CD4-positive, alpha-beta memory T cell (primary cell): Measurements from ENCODE around the gene PPP1R26. TPM values are rescaled to one million over a fixed set of nuclear protein-coding genes. Genes with fewer than 3 reads are reported as not detected.
"Not testable (repeated sequence)": the region's sequence is repeated elsewhere in the genome, so short reads cannot be mapped to it uniquely, and the experiment has no call there.

ENCODE experiments used
- CTCF ChIA-PET: fragments of 350-600 bp; sonication (Branson Sonifier 250); formaldehyde crosslinking; loops from one replicate; lab custom pipeline; 2021; ENCODE audit warnings: inconsistent platforms; ENCODE audit not compliant: partially characterized antibody; lab: Charles Lee
- POLR2A ChIA-PET: fragments of 350-600 bp; sonication (Branson Sonifier 250); formaldehyde crosslinking; loops from one replicate; lab custom pipeline; 2021; ENCODE audit not compliant: partially characterized antibody; lab: Charles Lee
- DNase-seq, 5 donors: peaks; one replicate each; pipeline versions ENCODE4 v3.0.0 to v3.0.0-alpha.2; 2020 to 2022; ENCODE audit warnings: mixed read lengths in 1 of 5
- H3K27ac ChIP-seq: one replicate; pipeline ENCODE4 v1.7.0; 2013; ENCODE audit warnings: low read depth, low read length
- H3K27me3 ChIP-seq: 2 replicates; pipeline ENCODE4 v1.7.0; 2013; ENCODE audit warnings: mild to moderate bottlenecking, low read length, moderate library complexity; ENCODE audit not compliant: insufficient read depth
- H3K36me3 ChIP-seq: 2 replicates; pipeline ENCODE4 v1.7.0; 2013; ENCODE audit warnings: mild to moderate bottlenecking, low read length, moderate library complexity; ENCODE audit not compliant: insufficient read depth
- H3K4me1 ChIP-seq: 2 replicates; pipeline ENCODE4 v1.7.0; 2013; ENCODE audit warnings: mild to moderate bottlenecking, low read length, moderate library complexity; ENCODE audit not compliant: insufficient read depth
- H3K4me3 ChIP-seq, 2 donors: one replicate each; pipeline ENCODE4 v1.7.0; 2013; ENCODE audit warnings: low read length in 2 of 2, mild to moderate bottlenecking in 1 of 2
- H3K9me3 ChIP-seq, 2 donors: one replicate each; pipeline ENCODE4 v1.7.0; 2013; ENCODE audit warnings: low read length in 2 of 2, control low read depth in 1 of 2; ENCODE audit not compliant: control insufficient read depth in 1 of 2
- H3K27ac Mint-ChIP-seq, 7 donors: one replicate each; pipeline ENCODE4 v1.8.0; 2020 to 2021; ENCODE audit warnings: mixed read lengths in 7 of 7, mild to moderate bottlenecking in 6 of 7, inconsistent platforms in 3 of 7, moderate library complexity in 3 of 7
- H3K27me3 Mint-ChIP-seq, 2 donors: one replicate each; pipeline ENCODE4 v1.8.0; 2020 to 2021; ENCODE audit warnings: mixed read lengths in 2 of 2
- H3K36me3 Mint-ChIP-seq, 2 donors: one replicate each; pipeline ENCODE4 v1.8.0; 2020 to 2021; ENCODE audit warnings: mixed read lengths in 2 of 2, inconsistent platforms in 1 of 2, mild to moderate bottlenecking in 1 of 2
- H3K4me1 Mint-ChIP-seq, 4 donors: one replicate each; pipeline ENCODE4 v1.8.0; 2020 to 2021; ENCODE audit warnings: mixed read lengths in 4 of 4, mild to moderate bottlenecking in 1 of 4
- H3K4me3 Mint-ChIP-seq, 8 donors: one replicate each; pipeline ENCODE4 v1.8.0; 2020 to 2021; ENCODE audit warnings: mixed read lengths in 8 of 8, mild to moderate bottlenecking in 7 of 8, moderate library complexity in 6 of 8, inconsistent platforms in 3 of 8
- H3K9me3 Mint-ChIP-seq, 8 donors: one replicate each; pipeline ENCODE4 v1.8.0; 2020 to 2021; ENCODE audit warnings: mixed read lengths in 8 of 8, mild to moderate bottlenecking in 5 of 8, inconsistent platforms in 3 of 8, moderate library complexity in 1 of 8
- intact Hi-C: fragments of 100-400 bp; cut with micrococcal nuclease; formaldehyde crosslinking; loops from one replicate; pipeline ENCODE4 v1.15.1; 2023
- polyA plus RNA-seq, 2 donors: library from polyadenylated mRNA; unstranded; fragments of 300-500 nt; fragmentation: Illumina TruSeq; gene quantifications; one replicate each; pipeline ENCODE4 v1.2.3, GENCODE V29; 2021
- total RNA-seq, 2 experiments: library from RNA; stranded (reverse); gene quantifications; one replicate each; pipeline ENCODE4 v1.2.3, GENCODE V29; 2021

The PPP1R26 gene
- total RNA-seq: 1 to 10 TPM; 1.9 TPM
- polyA plus RNA-seq: under 1 TPM in 1 of 2 donors, not detected in 1; 0.54 TPM

DNA sequence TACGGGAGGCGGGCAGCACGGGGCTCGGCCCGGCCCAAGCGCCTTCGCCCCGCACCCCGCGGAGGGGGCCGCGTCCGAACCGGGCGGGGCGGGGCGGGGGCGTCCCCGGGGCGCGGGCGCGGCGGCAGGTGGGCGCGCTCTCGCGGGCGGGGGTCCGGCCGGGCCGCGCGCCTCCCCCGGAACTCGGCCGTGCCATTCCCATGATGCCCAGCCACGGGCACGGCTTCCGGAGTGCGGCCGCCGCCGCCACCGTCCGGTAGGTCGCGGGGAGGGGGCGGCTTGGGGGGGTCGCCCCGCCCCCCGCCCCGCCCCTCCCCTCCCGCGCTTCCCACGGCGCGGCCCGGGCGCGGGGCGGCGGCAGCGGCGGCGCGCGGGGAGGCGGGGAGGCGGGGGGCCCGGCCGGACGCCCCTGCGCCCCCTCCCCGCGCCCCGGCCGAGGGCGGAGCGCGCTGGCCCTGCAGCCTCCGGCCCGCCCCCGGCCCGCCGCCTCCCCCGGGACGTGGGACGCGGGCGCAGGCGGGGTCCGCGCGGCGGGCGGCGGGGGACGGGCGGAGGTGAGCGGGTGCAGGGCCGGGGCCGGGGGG is at the start of gene PPP1R26:
Gene PPP1R26 (plus strand): TSS at position 314 of the 584 bp plus-strand sequence. CDS start 4,729 bp downstream, outside the sequence.
- Histone ChIP-seq H3K4me3 (peak within 1 kb of the TSS in 1 of 2 donors; percentile 57), H3K27me3 (peaks cover 16% of the 10 kb centered on the region), H3K27ac (no peak within 1 kb of the TSS), H3K4me1 (peaks cover 16% of the 10 kb centered on the region), H3K9me3 (no peaks in the 10 kb centered on the region), H3K36me3 (no peaks in the 10 kb centered on the region)
- ChIA-PET CTCF (interaction anchor here (0.9 to 2.1 kb wide), 2 partner anchors 10 to 25 kb away, joined by 3 to 5 read pairs; no protein-coding TSS in a partner anchor), POLR2A (interaction anchor here (1.3 to 1.5 kb wide), 2 partner anchors 11 to 25 kb away, joined by 5 read pairs; no protein-coding TSS in a partner anchor)
- peak within 1 kb of the TSS in 2 of 7 donors; percentile 36 to 47 for H3K27ac Mint-ChIP-seq
- peaks cover 0 to 1% (median 0%) of the 10 kb centered on the region in 8 donors for H3K9me3 Mint-ChIP-seq
- H3K4me1 Mint-ChIP-seq: peaks cover 0 to 22% (median 14%) of the 10 kb centered on the region in 4 donors
- H3K36me3 Mint-ChIP-seq: peaks cover 0 to 3% of the 10 kb centered on the region in 2 donors
- intact Hi-C loops: no loop called here
- H3K4me3 Mint-ChIP-seq: peak within 1 kb of the TSS; percentile 86 to 93 (median 88)
- peaks cover 18 to 25% of the 10 kb centered on the region in 2 donors for H3K27me3 Mint-ChIP-seq
- DNase-seq: no peak

DNA sequence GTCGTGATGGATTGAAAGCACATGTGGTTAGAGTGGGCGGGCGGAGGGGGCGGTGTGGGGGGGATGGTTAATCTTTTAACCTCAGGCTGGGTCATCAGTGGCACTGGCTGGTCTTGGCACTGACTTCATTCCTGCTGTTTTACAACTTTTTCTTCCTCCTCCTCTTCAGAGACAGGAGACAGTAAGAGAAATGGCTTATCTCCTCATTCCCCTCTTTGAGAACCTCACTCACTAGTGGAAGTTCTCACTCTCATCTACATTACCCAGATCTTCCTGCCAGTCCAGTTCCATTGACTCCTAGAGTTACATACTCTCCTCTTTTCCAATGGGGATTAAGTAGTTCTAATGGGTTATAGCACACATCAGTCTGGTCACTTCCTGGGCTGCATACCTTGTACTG is 42.3 kb upstream of the PPP1R26 start:
- ChIA-PET CTCF (interaction anchor here (1.4 kb wide), 1 partner anchor 39 kb away, joined by 3 read pairs; no protein-coding TSS in a partner anchor), POLR2A (no interaction called here)
- Mint-ChIP-seq H3K36me3 (no peaks in the 10 kb centered on the region), H3K4me1 (no peaks in the 10 kb centered on the region), H3K4me3 (no peak overlapping the region), H3K27ac (no peak overlapping the region), H3K27me3 (peaks cover 7 to 22% of the 10 kb centered on the region in 2 donors), H3K9me3 (peaks cover 1 to 36% (median 24%) of the 10 kb centered on the region in 8 donors)
- Histone ChIP-seq H3K9me3 (no peaks in the 10 kb centered on the region), H3K4me3 (no peak overlapping the region), H3K27me3 (no peaks in the 10 kb centered on the region), H3K36me3 (no peaks in the 10 kb centered on the region), H3K4me1 (no peaks in the 10 kb centered on the region), H3K27ac (no peak overlapping the region)
- intact Hi-C loops: no loop called here
- no peak for DNase-seq

GRCh38 chr9:135437696-135438095 is 41.9 kb upstream of the PPP1R26 start:
- H3K36me3 ChIP-seq, H3K27me3 ChIP-seq, H3K36me3 Mint-ChIP-seq, H3K9me3 ChIP-seq, H3K4me1 Mint-ChIP-seq, H3K27ac ChIP-seq, H3K4me3 ChIP-seq, DNase-seq, H3K4me1 ChIP-seq, H3K4me3 Mint-ChIP-seq, H3K27ac Mint-ChIP-seq, intact Hi-C loops, POLR2A ChIA-PET: not testable (repeated sequence)
- CTCF ChIA-PET: interaction anchor here (1.4 kb wide), 1 partner anchor 39 kb away, joined by 3 read pairs; no protein-coding TSS in a partner anchor
- peaks cover 11 to 26% of the 10 kb centered on the region in 2 donors for H3K27me3 Mint-ChIP-seq
- H3K9me3 Mint-ChIP-seq: peaks cover 1 to 36% (median 24%) of the 10 kb centered on the region in 8 donors

GRCh38 chr9:135438581-135439232 is 40.9 kb upstream of the PPP1R26 start:
- H3K4me1 Mint-ChIP-seq, H3K4me1 ChIP-seq, H3K27ac Mint-ChIP-seq, H3K36me3 Mint-ChIP-seq, H3K36me3 ChIP-seq, intact Hi-C loops, H3K4me3 Mint-ChIP-seq, H3K9me3 ChIP-seq, H3K27ac ChIP-seq, H3K27me3 ChIP-seq, H3K4me3 ChIP-seq, POLR2A ChIA-PET: not testable (repeated sequence)
- DNase-seq: peak in 1 of 5 donors; percentile 11
- H3K9me3 Mint-ChIP-seq: peaks cover 1 to 35% (median 22%) of the 10 kb centered on the region in 8 donors
- peaks cover 11 to 23% of the 10 kb centered on the region in 2 donors for H3K27me3 Mint-ChIP-seq
- CTCF ChIA-PET: interaction anchor here (1.4 kb wide), 1 partner anchor 38 kb away, joined by 3 read pairs; no protein-coding TSS in a partner anchor

GRCh38 chr9:135439514-135439913 is 40.1 kb upstream of the PPP1R26 start:
- H3K4me1 ChIP-seq, H3K36me3 Mint-ChIP-seq, DNase-seq, H3K4me3 Mint-ChIP-seq, H3K4me3 ChIP-seq, H3K27ac Mint-ChIP-seq, intact Hi-C loops, POLR2A ChIA-PET, H3K27ac ChIP-seq, H3K9me3 ChIP-seq, H3K4me1 Mint-ChIP-seq, H3K36me3 ChIP-seq, CTCF ChIA-PET, H3K27me3 ChIP-seq: not testable (repeated sequence)
- Mint-ChIP-seq H3K27me3 (peaks cover 10 to 22% of the 10 kb centered on the region in 2 donors), H3K9me3 (peaks cover 1 to 34% (median 21%) of the 10 kb centered on the region in 8 donors)

DNA sequence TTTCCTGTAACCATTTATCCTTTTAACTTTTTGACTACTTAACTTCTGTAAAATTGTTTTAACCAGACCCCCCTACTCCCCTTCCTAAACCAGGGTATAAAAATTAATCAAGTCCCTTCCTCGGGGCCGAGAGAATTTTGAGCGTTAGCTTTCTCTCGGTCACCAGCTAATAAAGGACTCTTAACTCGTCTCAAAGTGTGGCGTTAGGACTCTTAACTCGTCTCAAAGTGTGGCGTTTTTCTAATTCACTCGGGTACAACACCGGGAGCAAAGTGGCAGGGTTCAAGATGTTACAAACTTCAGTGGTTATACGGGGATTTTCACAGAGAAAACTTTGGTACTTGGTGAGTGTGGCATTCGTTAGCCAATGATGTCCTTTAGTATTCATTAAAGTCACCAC is 39.7 kb upstream of the PPP1R26 start:
- Mint-ChIP-seq H3K9me3 (peaks cover 1 to 33% (median 21%) of the 10 kb centered on the region in 8 donors), H3K27me3 (peaks cover 9 to 22% of the 10 kb centered on the region in 2 donors), H3K27ac (no peak overlapping the region), H3K4me3 (no peak overlapping the region), H3K4me1 (no peaks in the 10 kb centered on the region), H3K36me3 (no peaks in the 10 kb centered on the region)
- Histone ChIP-seq H3K9me3 (no peaks in the 10 kb centered on the region), H3K4me1 (no peaks in the 10 kb centered on the region), H3K27me3 (no peaks in the 10 kb centered on the region), H3K36me3 (no peaks in the 10 kb centered on the region), H3K27ac (no peak overlapping the region), H3K4me3 (no peak overlapping the region)
- POLR2A ChIA-PET: no interaction called here
- DNase-seq: no peak
- CTCF ChIA-PET: no interaction called here
- intact Hi-C loops: no loop called here

GRCh38 chr9:135440620-135441019 is 39.0 kb upstream of the PPP1R26 start:
- Mint-ChIP-seq H3K27me3 (peaks cover 8 to 22% of the 10 kb centered on the region in 2 donors), H3K9me3 (peaks cover 1 to 27% (median 19%) of the 10 kb centered on the region in 8 donors), H3K36me3 (no peaks in the 10 kb centered on the region), H3K4me3 (no peak overlapping the region), H3K27ac (no peak overlapping the region), H3K4me1 (peaks cover 0 to 4% (median 2%) of the 10 kb centered on the region in 4 donors)
- no peaks in the 10 kb centered on the region for H3K9me3 ChIP-seq
- ChIA-PET POLR2A (no interaction called here), CTCF (no interaction called here)
- H3K4me1 ChIP-seq: no peaks in the 10 kb centered on the region
- no peak overlapping the region for H3K4me3 ChIP-seq
- H3K27ac ChIP-seq: no peak overlapping the region
- DNase-seq: no peak
- no peaks in the 10 kb centered on the region for H3K36me3 ChIP-seq
- H3K27me3 ChIP-seq: no peaks in the 10 kb centered on the region
- intact Hi-C loops: no loop called here
